OCI-LY7 (cell line): ENCODE measurements around the gene OR1J4. TPM values are rescaled to one million over a fixed set of nuclear protein-coding genes. Genes with fewer than 3 reads are reported as not detected.
"Not testable (repeated sequence)": the region's sequence is repeated elsewhere in the genome, so short reads cannot be mapped to it uniquely, and the experiment has no call there.

Source experiments
- BruUV-seq: library from RNA; stranded (reverse); fragments of 400-500 nt; replicated peaks from 2 replicates; lab custom pipeline; 2021; lab: Mats Ljungman, UMichigan
- CTCF ChIA-PET: fragments of 300-600 bp; sonication (Branson Sonifier 250); formaldehyde crosslinking; loops from one replicate; lab custom pipeline; 2022; ENCODE audit warnings: antibody characterized with exemption; ENCODE audit not compliant: unreplicated experiment; lab: Charles Lee
- POLR2A ChIA-PET: fragments of 300-600 bp; sonication (Branson Sonifier 250); formaldehyde crosslinking; loops from one replicate; lab custom pipeline; 2022; ENCODE audit warnings: antibody characterized with exemption; lab: Charles Lee
- DNase-seq: peaks from one replicate; pipeline ENCODE4 v3.0.0-alpha.2; 2015; ENCODE audit warnings: low spot score
- H2AFZ ChIP-seq: fragments of 200-600 bp; sonication (generic), shearing (Covaris generic); 2 replicates; pipeline ENCODE4 v1.6.1; 2014; ENCODE audit warnings: mild to moderate bottlenecking, antibody characterized with exemption, low read length, moderate library complexity
- H3K27ac ChIP-seq: fragments of 200-600 bp; sonication (generic); 2 replicates; pipeline ENCODE4 v1.5.1; 2014; ENCODE audit warnings: mixed run types, low read depth, mild to moderate bottlenecking, moderate library complexity, low read length, inconsistent platforms; ENCODE audit not compliant: poor library complexity, severe bottlenecking
- H3K36me3 ChIP-seq: fragments of 200-600 bp; sonication (generic); 2 replicates; pipeline ENCODE4 v1.6.1; 2014; ENCODE audit warnings: mild to moderate bottlenecking, antibody characterized with exemption, low read length, moderate library complexity, mixed read lengths; ENCODE audit not compliant: insufficient read depth
- H3K4me1 ChIP-seq: fragments of 200-600 bp; sonication (generic); 2 replicates; pipeline ENCODE4 v1.5.1; 2014; ENCODE audit warnings: mild to moderate bottlenecking, low read length; ENCODE audit not compliant: insufficient read depth, poor library complexity, severe bottlenecking
- H3K4me2 ChIP-seq: fragments of 200-600 bp; sonication (generic); 2 replicates; pipeline ENCODE4 v1.6.1; 2014; ENCODE audit warnings: mild to moderate bottlenecking, low read length
- H3K4me3 ChIP-seq: fragments of 200-600 bp; sonication (generic); 2 replicates; pipeline ENCODE4 v1.5.1; 2014; ENCODE audit warnings: mild to moderate bottlenecking, low read depth, low read length; ENCODE audit not compliant: poor library complexity, severe bottlenecking
- H3K79me2 ChIP-seq: fragments of 200-600 bp; sonication (generic); 2 replicates; pipeline ENCODE4 v1.6.1; 2016; ENCODE audit warnings: low read depth, mild to moderate bottlenecking, low read length, moderate library complexity, mixed read lengths; ENCODE audit not compliant: insufficient read depth
- H3K9me2 ChIP-seq: fragments of 200-600 bp; sonication (generic); 2 replicates; pipeline ENCODE4 v1.6.1; 2016; ENCODE audit warnings: mild to moderate bottlenecking, low read length, mixed read lengths; ENCODE audit not compliant: insufficient read depth
- H3K9me3 ChIP-seq: fragments of 200-600 bp; sonication (generic); 2 replicates; pipeline ENCODE4 v1.6.1; 2014; ENCODE audit warnings: mild to moderate bottlenecking, mixed run types, low read length, mixed read lengths
- H4K20me1 ChIP-seq: fragments of 200-600 bp; sonication (generic); 2 replicates; pipeline ENCODE4 v1.6.1; 2014; ENCODE audit warnings: mild to moderate bottlenecking, antibody characterized with exemption, low read length, moderate library complexity, mixed read lengths; ENCODE audit not compliant: insufficient read depth
- CTCF ChIP-seq: fragments of 200-600 bp; sonication (generic); conservative IDR thresholded peaks from 2 replicates; pipeline ENCODE4 v1.5.1; 2014; ENCODE audit warnings: mild to moderate bottlenecking, antibody characterized with exemption, low read length, moderate library complexity, mixed read lengths
- EZH2phosphoT487 ChIP-seq: fragments of 200-600 bp; sonication (generic); IDR thresholded peaks from 2 replicates; pipeline ENCODE4 v1.6.1; 2018; ENCODE audit warnings: low read depth, borderline replicate concordance, mild to moderate bottlenecking, mixed run types, antibody characterized with exemption, low read length, moderate library complexity, mixed read lengths
- intact Hi-C: fragments of 100-400 bp; cut with micrococcal nuclease; formaldehyde crosslinking; loops from one replicate; pipeline ENCODE4 v1.10.0; 2022; ENCODE audit not compliant: unreplicated experiment
- total RNA-seq, 2 experiments: library from RNA; depleted of rRNA in 1 of 2; stranded (reverse); fragments of >200 nt in 1 of 2; shearing (Covaris generic) in 1 of 2; gene quantifications; 2 replicates each; pipeline ENCODE4 v1.2.3, GENCODE V29; 2014 to 2022

Gene OR1J4
- total RNA-seq, 2 experiments from 2014 or later = not detected

GRCh38 chr9:122527193-122527592 lies 8.3 kb downstream of the OR1J4 start, which contains the start of gene OR1N1:
Gene OR1N1, minus strand, starts transcription at chr9:122527293. Its CDS starts 0 bp downstream, at chr9:122527293.
- no peak for TF ChIP-seq EZH2phosphoT487
- no peak for TF ChIP-seq CTCF
- no peaks in the 10 kb centered on the region for H3K9me2 ChIP-seq
- no peaks in the 10 kb centered on the region for H3K36me3 ChIP-seq
- H3K4me3 ChIP-seq = no peak within 1 kb of the TSS
- no peak within 1 kb of the TSS for H2AFZ ChIP-seq
- H3K27ac ChIP-seq = no peak within 1 kb of the TSS
- ChIA-PET POLR2A (interaction anchor here (0.6 kb wide), 1 partner anchor 275 kb away, joined by 6 read pairs; no protein-coding TSS in a partner anchor), CTCF (no interaction called here)
- no peaks in the 10 kb centered on the region for H3K9me3 ChIP-seq
- no peaks in the 10 kb centered on the region for H3K79me2 ChIP-seq
- H4K20me1 ChIP-seq = no peaks in the 10 kb centered on the region
- intact Hi-C loops = no loop called here
- H3K4me1 ChIP-seq = no peaks in the 10 kb centered on the region
- BruUV-seq = no TSS peak
- no peak within 1 kb of the TSS for H3K4me2 ChIP-seq
- no peak for DNase-seq

DNA sequence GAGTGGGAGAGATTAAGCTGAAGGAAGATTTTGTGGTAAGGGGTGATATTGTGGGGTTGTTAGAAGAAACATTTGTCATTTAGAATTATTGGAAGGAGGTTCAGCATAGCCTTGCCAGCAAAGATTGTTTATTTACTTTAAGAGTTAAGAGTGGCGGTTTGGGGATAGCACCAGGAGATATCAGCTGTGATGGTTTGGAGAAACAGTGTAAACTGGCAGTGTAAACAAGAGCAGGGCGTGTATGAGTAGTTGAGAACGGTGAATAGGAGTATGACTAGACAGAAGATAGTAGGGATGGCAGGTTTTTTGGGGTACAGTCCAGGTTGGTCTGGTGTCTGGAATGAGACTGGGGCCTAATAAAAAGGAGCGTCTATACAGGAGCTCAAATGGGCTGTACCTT lies 12.2 kb downstream of the OR1J4 start:
- H2AFZ ChIP-seq, H3K9me2 ChIP-seq, H3K4me3 ChIP-seq, CTCF ChIA-PET, H3K27ac ChIP-seq, intact Hi-C loops, DNase-seq, H3K79me2 ChIP-seq, H3K4me1 ChIP-seq, H3K4me2 ChIP-seq, H4K20me1 ChIP-seq, BruUV-seq, POLR2A ChIA-PET, H3K9me3 ChIP-seq, H3K36me3 ChIP-seq: not testable (repeated sequence)

DNA sequence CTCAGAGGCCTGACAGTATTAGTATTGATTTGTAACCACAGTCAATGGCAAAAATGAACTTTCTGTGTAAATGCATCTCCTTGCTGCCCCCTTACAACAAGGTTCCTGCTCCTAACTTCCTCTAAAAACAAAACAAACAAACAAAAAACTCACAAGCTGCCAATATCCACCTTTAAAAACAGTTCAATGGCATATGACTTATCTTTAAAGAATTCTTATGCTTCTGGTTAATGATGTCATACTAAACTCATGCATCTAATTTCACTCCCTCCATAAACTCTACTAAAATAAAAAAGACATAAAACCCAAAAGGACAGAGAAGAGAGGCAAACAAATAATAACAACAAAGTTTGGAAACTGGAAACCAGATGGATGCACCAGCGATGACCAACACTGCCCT lies 17.2 kb downstream of the OR1J4 start:
- Histone ChIP-seq H3K79me2 (no peaks in the 10 kb centered on the region), H3K4me2 (no peak overlapping the region), H2AFZ (no peak overlapping the region), H3K27ac (no peak overlapping the region), H3K4me1 (no peaks in the 10 kb centered on the region), H3K4me3 (no peak overlapping the region), H3K9me2 (no peaks in the 10 kb centered on the region), H3K9me3 (no peaks in the 10 kb centered on the region), H3K36me3 (no peaks in the 10 kb centered on the region), H4K20me1 (no peaks in the 10 kb centered on the region)
- DNase-seq = no peak
- POLR2A ChIA-PET = interaction anchor here (0.7 kb wide), 1 partner anchor 1932 kb away, joined by 3 read pairs; no protein-coding TSS in a partner anchor
- BruUV-seq = no TSS peak
- intact Hi-C loops = no loop called here
- TF ChIP-seq EZH2phosphoT487 = no peak
- no peak for TF ChIP-seq CTCF
- CTCF ChIA-PET = no interaction called here

DNA sequence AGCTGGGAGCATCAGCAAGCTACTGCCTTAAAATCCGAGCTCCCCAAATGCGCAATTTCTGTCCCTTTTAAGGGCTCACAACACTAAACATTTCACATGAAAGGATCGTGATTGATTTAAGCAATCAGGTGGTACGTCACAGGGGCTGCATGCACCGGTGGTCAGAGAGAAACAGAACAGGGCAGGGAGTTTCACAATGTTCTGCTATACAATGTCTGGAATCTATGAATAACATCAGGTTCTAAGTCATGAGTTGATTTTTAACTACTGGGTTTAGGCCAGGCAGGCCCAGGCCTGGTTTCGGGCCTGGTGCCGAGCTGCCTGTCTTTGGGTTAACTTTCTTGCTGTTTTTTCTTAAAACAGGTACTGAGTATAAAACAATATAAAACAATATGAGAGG lies 18.1 kb downstream of the OR1J4 start:
- DNase-seq, H3K36me3 ChIP-seq, H3K9me3 ChIP-seq, H3K4me2 ChIP-seq, CTCF ChIA-PET, H3K27ac ChIP-seq, H3K4me3 ChIP-seq, POLR2A ChIA-PET, BruUV-seq, H4K20me1 ChIP-seq, H2AFZ ChIP-seq, H3K9me2 ChIP-seq, H3K4me1 ChIP-seq, H3K79me2 ChIP-seq, intact Hi-C loops: not testable (repeated sequence)
